Neural crest cell (in vitro differentiated cells): Measurements from ENCODE around the gene BMP4. TPM values are rescaled to one million over a fixed set of nuclear protein-coding genes. Genes with fewer than 3 reads are reported as not detected.

Experiments
- DNase-seq: peaks from one replicate; pipeline ENCODE4 v3.0.0; 2021; ENCODE audit warnings: low read depth, mixed read lengths, low spot score
- H3K27ac Mint-ChIP-seq: one replicate; pipeline ENCODE4 v1.8.0; 2021; ENCODE audit warnings: mild to moderate bottlenecking, mixed read lengths; ENCODE audit not compliant: unreplicated experiment
- H3K27me3 Mint-ChIP-seq: 2 replicates; pipeline ENCODE4 v1.8.0; 2021; ENCODE audit warnings: low read depth, mild to moderate bottlenecking, mixed read lengths
- H3K36me3 Mint-ChIP-seq: 2 replicates; pipeline ENCODE4 v1.8.0; 2021; ENCODE audit warnings: low read depth, mild to moderate bottlenecking, mixed read lengths
- H3K4me1 Mint-ChIP-seq: 2 replicates; pipeline ENCODE4 v1.8.0; 2021; ENCODE audit warnings: mixed read lengths
- H3K4me3 Mint-ChIP-seq: one replicate; pipeline ENCODE4 v1.8.0; 2021; ENCODE audit warnings: mild to moderate bottlenecking, mixed read lengths
- H3K9me3 Mint-ChIP-seq: 2 replicates; pipeline ENCODE4 v1.8.0; 2021; ENCODE audit warnings: mixed read lengths
- CTCF ChIP-seq: fragments of 200-600 bp; sonication (generic); conservative IDR thresholded peaks from 2 replicates; pipeline ENCODE4 v1.5.0; 2021; ENCODE audit warnings: antibody characterized with exemption, mild to moderate bottlenecking
- total RNA-seq: library from RNA; stranded (reverse); gene quantifications from 2 replicates; pipeline ENCODE4 v1.2.1, GENCODE V29; 2021

BMP4 gene
- total RNA-seq, 1 donor from 2014 or later, result 1.1 TPM

- no peak overlapping the region for H3K27ac Mint-ChIP-seq
- H3K9me3 Mint-ChIP-seq, result peaks cover 10% of the 10 kb centered on the region
- no peak for DNase-seq
- peaks cover 13% of the 10 kb centered on the region for H3K4me1 Mint-ChIP-seq
- TF ChIP-seq CTCF, result no peak
- no peaks in the 10 kb centered on the region for H3K27me3 Mint-ChIP-seq
- peaks cover 15% of the 10 kb centered on the region for H3K36me3 Mint-ChIP-seq
- no peak overlapping the region for H3K4me3 Mint-ChIP-seq
These were observed 26.5 kb upstream of the BMP4 start for GRCh38 chr14:53983112-53983511.

GRCh38 chr14:53982546-53982945 lies 25.9 kb upstream of the BMP4 start:
- TF ChIP-seq CTCF, result no peak
- Mint-ChIP-seq H3K4me3 (no peak overlapping the region), H3K4me1 (peaks cover 13% of the 10 kb centered on the region), H3K9me3 (peaks cover 10% of the 10 kb centered on the region), H3K27ac (no peak overlapping the region), H3K27me3 (no peaks in the 10 kb centered on the region), H3K36me3 (peaks cover 11% of the 10 kb centered on the region)
- no peak for DNase-seq

GRCh38 chr14:53979747-53980642 lies 23.4 kb upstream of the BMP4 start:
- Mint-ChIP-seq H3K27me3 (no peaks in the 10 kb centered on the region), H3K4me3 (no peak overlapping the region), H3K4me1 (peaks cover 19% of the 10 kb centered on the region), H3K9me3 (no peaks in the 10 kb centered on the region), H3K27ac (no peak overlapping the region), H3K36me3 (peaks cover 5% of the 10 kb centered on the region)
- no peak for TF ChIP-seq CTCF
- DNase-seq, result no peak

GRCh38 chr14:53979113-53979681 lies 22.6 kb upstream of the BMP4 start:
- Mint-ChIP-seq H3K36me3 (no peaks in the 10 kb centered on the region), H3K4me3 (no peak overlapping the region), H3K9me3 (peaks cover 3% of the 10 kb centered on the region), H3K4me1 (peaks cover 19% of the 10 kb centered on the region), H3K27me3 (no peaks in the 10 kb centered on the region), H3K27ac (no peak overlapping the region)
- no peak for TF ChIP-seq CTCF
- DNase-seq, result no peak

GRCh38 chr14:53978194-53978593 lies 21.6 kb upstream of the BMP4 start:
- no peaks in the 10 kb centered on the region for H3K27me3 Mint-ChIP-seq
- no peak overlapping the region for H3K4me3 Mint-ChIP-seq
- H3K36me3 Mint-ChIP-seq, result no peaks in the 10 kb centered on the region
- DNase-seq, result no peak
- no peak for TF ChIP-seq CTCF
- peaks cover 19% of the 10 kb centered on the region for H3K4me1 Mint-ChIP-seq
- H3K27ac Mint-ChIP-seq, result no peak overlapping the region
- H3K9me3 Mint-ChIP-seq, result peaks cover 3% of the 10 kb centered on the region
